Ureter (tissue), 1 donor: ENCODE data around the gene EBF4. TPM values are rescaled to one million over a fixed set of nuclear protein-coding genes. Genes with fewer than 3 reads are reported as not detected.

Experiments used
- DNase-seq: peaks from one replicate; pipeline ENCODE4 v3.0.0-alpha.2; 2020; ENCODE audit warnings: low spot score
- total RNA-seq: library from RNA; stranded (reverse); gene quantifications from one replicate; pipeline ENCODE4 v1.2.4, GENCODE V29; 2023
- donor health status: DM: yes; HTN: yes; CAD: no.

Gene EBF4
- total RNA-seq, 1 donor from 2014 or later: 30.3 TPM

DNA sequence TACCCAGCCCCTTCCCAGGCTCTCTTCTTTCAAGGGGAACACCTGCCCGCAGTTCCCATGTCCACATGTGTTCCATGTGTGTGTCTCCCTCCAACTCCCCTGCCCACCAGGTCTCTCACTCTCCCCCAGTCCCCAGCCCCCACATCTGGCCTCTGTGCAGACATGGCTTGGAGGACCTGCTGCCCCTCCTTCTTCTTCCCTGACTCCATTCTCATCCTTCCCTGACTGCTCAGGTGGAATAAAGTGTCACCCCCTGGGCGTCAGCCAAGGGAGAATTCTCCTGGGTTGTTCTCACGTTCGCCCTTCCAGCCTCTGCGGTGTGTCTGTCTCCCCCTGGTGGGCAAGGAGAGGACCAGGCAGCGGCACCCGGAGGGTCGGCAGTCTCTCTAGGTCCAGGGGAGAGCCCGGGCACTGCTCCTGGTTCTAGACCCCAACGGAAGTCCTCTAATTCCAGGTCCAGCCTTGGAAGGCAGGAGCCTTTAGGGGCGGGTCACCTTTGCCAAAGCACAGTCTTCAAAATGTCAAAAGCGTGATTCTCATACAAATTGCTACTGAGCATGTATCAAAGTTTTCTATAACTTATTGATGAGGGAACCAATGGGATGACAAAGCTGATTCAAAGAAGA, 50.5 kb downstream of the EBF4 start:
- DNase-seq: no peak

DNA sequence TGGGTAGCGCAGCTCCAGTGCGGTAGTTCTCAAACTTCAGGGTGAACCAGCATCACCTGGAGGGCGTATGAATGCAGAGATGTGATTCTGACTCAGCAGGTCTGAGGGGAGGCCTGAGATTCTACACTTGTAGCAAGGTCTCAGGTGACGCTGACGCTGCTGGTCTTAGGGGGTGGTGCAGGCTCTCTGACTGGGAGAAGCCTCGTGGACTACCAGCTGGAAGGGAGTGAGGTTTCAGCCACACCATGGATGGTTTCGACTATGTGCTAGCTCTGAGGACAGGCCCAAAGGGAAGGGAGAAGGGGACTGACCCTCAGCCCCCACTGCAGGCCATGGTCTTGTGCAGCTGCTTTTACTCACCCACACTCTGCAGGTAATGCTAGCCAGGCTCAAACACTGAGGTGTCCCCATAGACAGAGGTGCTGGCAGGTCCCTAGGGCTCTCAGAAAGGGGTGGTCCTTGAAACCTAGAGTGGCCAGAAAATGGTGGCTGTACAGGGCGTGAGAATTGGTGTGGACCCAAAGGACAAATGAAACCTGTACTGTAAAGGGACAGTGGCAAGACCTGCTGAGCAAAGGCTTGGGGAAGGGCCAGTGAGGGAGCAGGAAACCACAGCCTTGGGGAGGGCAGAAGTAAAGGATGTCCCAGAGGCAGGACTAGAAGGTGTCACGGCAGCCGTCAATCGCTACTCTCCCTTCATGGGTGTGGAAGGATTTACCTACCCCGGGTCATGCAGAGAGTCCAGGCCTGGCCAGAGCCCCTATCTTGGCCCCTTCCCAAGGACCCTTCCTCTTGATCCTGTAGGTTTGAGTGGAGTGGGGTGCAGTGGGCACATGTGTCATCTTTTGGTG, 52.7 kb downstream of the EBF4 start:
- no peak for DNase-seq

GRCh38 chr20:2745936-2746635, 53.5 kb downstream of the EBF4 start:
- DNase-seq: no peak

- no peak for DNase-seq
Observed at GRCh38 chr20:2746636-2747265, 54.2 kb downstream of the EBF4 start.

DNA sequence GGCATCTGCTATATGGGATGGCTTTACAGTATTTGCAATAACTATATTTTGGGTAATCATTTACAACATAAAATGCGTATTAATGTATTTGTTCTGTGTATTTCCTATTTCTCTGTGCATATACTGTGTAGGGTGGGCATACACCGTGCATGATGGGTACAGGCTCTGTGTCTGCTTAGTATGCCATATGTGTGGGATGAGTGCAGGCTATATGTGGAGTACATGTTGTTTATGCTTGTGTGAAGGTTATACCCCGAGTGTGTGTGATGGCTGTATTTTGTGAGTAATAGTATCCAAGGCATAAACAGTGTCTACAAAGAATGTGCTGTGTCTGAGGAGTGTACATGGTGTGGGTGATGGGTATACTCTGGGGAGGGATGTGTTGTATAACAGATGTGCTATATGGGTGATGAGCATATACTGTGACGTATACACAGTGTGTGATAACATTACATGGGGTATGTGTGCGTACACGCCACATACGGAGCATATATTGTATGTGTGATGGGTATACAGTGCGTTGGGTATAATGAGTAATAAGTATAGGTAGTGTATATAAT, 55.2 kb downstream of the EBF4 start:
- no peak for DNase-seq

GRCh38 chr20:2748551-2749342, 56.2 kb downstream of the EBF4 start:
- DNase-seq: no peak

DNA sequence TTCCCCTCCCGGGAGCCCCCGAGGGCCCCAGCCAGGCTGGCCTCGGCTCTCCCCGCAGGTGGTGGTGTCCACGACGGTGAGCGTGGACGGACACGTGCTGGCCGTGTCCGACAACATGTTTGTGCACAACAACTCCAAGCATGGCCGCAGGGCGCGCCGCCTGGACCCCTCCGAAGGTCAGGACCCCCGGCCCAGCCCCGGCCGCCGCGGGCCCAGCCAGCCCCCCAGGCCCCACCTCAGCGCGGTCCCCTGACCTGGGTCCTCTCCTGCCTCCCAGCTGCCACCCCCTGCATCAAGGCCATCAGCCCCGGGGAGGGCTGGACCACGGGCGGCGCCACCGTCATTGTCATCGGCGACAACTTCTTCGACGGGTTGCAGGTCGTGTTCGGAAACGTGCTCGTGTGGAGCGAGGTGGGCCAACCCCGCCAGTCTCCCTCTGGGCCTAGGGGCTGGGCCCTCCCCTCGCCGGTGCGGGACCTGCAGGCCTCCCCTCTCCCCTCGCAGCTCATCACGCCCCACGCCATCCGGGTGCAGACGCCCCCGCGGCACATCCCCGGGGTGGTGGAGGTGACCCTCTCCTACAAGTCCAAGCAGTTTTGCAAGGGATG, 56.9 kb downstream of the EBF4 start:
- DNase-seq: no peak

DNA sequence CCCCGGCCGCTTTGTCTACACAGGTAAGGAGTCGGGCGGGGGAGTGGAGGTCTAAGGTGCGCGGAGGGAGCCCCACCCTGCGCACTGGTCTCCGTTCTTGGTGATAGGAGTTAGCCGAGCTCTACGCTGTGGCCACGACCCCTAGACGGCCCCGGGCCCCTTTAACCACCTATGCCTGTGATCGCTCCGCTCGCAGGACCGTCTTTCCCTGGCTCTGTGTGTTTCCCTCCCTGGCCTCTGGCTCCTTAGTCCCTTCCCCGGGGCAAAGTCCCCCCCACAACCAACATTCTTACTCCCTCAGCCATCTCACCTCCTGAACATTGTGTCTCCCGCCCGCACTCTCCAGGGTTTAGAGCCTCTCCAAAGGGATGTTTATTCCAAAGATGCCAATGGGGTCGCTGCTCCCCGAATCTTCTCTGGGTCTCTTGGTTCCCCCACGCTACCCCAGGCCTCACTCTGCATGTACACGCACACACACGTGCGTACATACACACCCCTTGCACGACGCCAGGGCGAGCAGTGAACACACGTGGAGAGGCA, 57.4 kb downstream of the EBF4 start:
- no peak for DNase-seq

- peak; percentile 68 for DNase-seq
Observed at GRCh38 chr20:2750491-2751251, 58.1 kb downstream of the EBF4 start.

GRCh38 chr20:2751347-2751877, 58.8 kb downstream of the EBF4 start:
- no peak for DNase-seq

GRCh38 chr20:2751878-2752566, 59.4 kb downstream of the EBF4 start:
- no peak for DNase-seq

- DNase-seq: no peak
Observed at GRCh38 chr20:2752567-2753460, 60.2 kb downstream of the EBF4 start.

GRCh38 chr20:2753461-2754040, 61.0 kb downstream of the EBF4 start:
- no peak for DNase-seq

DNA sequence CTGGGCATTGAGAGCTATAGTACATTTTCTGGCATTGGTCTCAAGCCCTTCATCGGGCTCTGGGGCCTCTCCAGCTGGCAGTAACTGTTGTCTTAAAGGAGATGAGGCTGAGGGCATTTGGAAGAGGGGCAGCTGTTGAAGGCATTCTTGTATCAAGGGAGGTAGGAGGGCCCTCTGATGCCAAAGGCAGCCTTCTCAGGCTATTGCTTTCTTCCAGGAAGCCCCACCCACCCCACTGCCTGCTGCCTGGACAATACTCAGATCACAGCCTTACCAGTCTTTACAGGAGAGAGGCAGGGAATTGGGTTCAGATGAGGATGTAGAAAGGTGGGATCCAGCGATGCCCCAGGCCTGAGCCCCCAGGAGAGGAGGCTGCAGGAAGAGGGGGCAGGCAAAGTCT, 61.8 kb downstream of the EBF4 start:
- no peak for DNase-seq

DNA sequence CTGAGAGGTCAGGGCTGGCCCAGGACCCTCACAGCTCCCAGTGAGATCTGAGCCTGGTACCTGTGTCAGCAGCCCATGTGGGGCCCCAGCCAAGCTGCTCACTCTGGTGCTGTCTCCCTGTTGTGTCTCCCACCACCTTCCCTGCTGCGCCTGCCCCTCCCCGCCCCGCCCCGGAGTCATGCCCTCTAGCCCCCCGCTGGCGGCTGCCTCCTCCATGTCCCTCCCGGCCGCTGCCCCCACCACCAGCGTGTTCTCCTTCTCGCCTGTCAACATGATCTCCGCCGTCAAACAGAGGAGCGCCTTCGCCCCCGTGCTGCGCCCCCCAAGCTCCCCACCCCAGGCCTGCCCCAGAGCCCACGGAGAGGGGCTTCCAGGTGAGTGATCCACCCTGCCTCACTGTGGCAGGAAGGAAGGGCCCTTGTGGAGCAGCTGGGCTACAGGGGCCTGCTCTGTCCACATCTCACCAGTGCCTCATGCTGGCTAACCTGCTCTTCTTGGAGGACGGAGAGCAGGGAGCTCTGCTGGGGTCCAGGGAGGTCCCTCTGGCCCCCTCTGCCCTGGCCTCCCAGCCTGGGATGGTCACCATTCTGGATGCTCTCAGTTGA, 63.0 kb downstream of the EBF4 start:
- DNase-seq: no peak

GRCh38 chr20:2756056-2756611, 63.6 kb downstream of the EBF4 start:
- no peak for DNase-seq

DNA sequence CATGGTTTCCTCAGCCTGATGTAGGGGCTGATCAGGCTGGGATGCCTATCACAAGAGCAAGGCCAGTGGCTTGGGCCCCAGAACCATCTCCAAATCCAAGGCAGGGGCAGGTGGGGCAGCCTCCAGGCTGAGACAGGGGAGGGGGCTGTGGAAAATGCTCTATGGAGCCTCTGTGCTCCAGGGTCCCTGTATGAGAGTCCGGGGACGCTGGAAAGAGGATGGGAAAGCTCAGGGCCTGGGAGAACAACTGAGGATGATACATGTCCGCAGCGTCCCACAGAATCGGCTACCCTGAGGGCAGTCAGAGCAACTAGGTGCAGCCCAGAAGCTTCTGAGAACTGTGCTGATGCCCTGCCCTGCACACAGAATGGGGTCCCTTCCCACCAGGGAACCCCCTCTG, 64.4 kb downstream of the EBF4 start:
- no peak for DNase-seq
